Transverse colon (tissue), 4 donors: Measurements from ENCODE around the gene PACS1. TPM values are rescaled to one million over a fixed set of nuclear protein-coding genes. Genes with fewer than 3 reads are reported as not detected.
A peak's percentile ranks its signal among the peaks of the same experiment; 100 is the strongest.

ENCODE experiments used
- DNase-seq: peaks from one replicate; pipeline ENCODE4 v3.0.0-alpha.2; 2019
- H3K27ac ChIP-seq, 4 donors: fragments of 200-600 bp; sonication (generic); 2 replicates each; pipeline ENCODE4 v1.5.1; 2016 to 2018; ENCODE audit warnings: inconsistent platforms in 4 of 4
- H3K27me3 ChIP-seq: fragments of 200-600 bp; sonication (generic); 2 replicates; pipeline ENCODE4 v1.5.1; 2017; ENCODE audit warnings: inconsistent platforms
- H3K36me3 ChIP-seq, 4 donors: fragments of 200-600 bp; sonication (generic); 2 replicates each; pipeline ENCODE4 v1.5.1; 2017 to 2019; ENCODE audit warnings: inconsistent platforms in 4 of 4
- H3K4me1 ChIP-seq, 4 donors: fragments of 200-600 bp; sonication (generic); 2 replicates each; pipeline ENCODE4 v1.5.1; 2017 to 2020; ENCODE audit warnings: inconsistent platforms in 4 of 4
- H3K4me3 ChIP-seq, 4 donors: fragments of 200-600 bp; sonication (generic); 1 replicate in 1 of 4; 2 replicates in 3 of 4; pipeline versions ENCODE4 v1.5.1 to v1.6.1; 2017 to 2019; ENCODE audit warnings: inconsistent platforms in 4 of 4
- H3K9me3 ChIP-seq, 2 donors: fragments of 200-600 bp; sonication (generic); 2 replicates each; pipeline ENCODE4 v1.5.1; 2017 to 2019; ENCODE audit warnings: inconsistent platforms in 2 of 2
- EP300 ChIP-seq: sonication (generic); formaldehyde crosslinking; IDR thresholded peaks from one replicate; pipeline ENCODE4 v1.6.1; 2017; ENCODE audit warnings: antibody characterized with exemption, low read depth
- POLR2A ChIP-seq: fragments of 450-650 bp; IDR thresholded peaks from one replicate; pipeline ENCODE4 v1.6.1; 2016; ENCODE audit warnings: antibody characterized with exemption, mild to moderate bottlenecking, moderate library complexity
- POLR2AphosphoS5 ChIP-seq, 3 donors: sonication (generic); formaldehyde crosslinking; IDR thresholded peaks; one replicate each; pipeline ENCODE4 v1.6.1; 2016; ENCODE audit warnings: antibody characterized with exemption in 3 of 3
- WGBS, 2 donors: methylation state at CpG; one replicate each; pipeline ENCODE4 v1.1.5; 2018; ENCODE audit warnings: low coverage in 1 of 2; 5-methylcytosine and 5-hydroxymethylcytosine counted together
- in situ Hi-C, 4 donors: fragments of 200-750 bp; cut with MboI; loops; one replicate each; pipeline versions ENCODE4 v1.15.0 to v1.15.1; 2017; ENCODE audit warnings: low sequenced_read_pairs in 3 of 4, low pct_ligation_motif_present in 1 of 4, low pct_unique_long_range_greater_than_20kb in 1 of 4
- intact Hi-C: fragments of 100-400 bp; cut with DNase I; formaldehyde crosslinking; loops from one replicate; pipeline ENCODE4 v1.15.1; 2023; ENCODE audit warnings: low total_unique reads
- total RNA-seq, 4 donors: library from RNA; depleted of rRNA; stranded (reverse); fragments of >200 nt; gene quantifications; one replicate each; pipeline ENCODE4 v1.1.0, GENCODE V29; 2016
- TF ChIP-seq, protein P1 (sequence below), 5 experiments: fragments of 200-600 bp in 3 of 5; fragments of 450-650 bp in 2 of 5; sonication (generic) in 3 of 5; IDR thresholded peaks; 1 replicate in 2 of 5; 2 replicates in 3 of 5; pipeline ENCODE4 v1.5.1; 2016 to 2017; ENCODE audit warnings: antibody characterized with exemption in 5 of 5, inconsistent platforms in 3 of 5, mild to moderate bottlenecking in 2 of 5, moderate library complexity in 1 of 5

Gene PACS1
- total RNA-seq, 4 donors from 2014 or later, result 9.8 to 52.0 (median 27.2) TPM

DNA sequence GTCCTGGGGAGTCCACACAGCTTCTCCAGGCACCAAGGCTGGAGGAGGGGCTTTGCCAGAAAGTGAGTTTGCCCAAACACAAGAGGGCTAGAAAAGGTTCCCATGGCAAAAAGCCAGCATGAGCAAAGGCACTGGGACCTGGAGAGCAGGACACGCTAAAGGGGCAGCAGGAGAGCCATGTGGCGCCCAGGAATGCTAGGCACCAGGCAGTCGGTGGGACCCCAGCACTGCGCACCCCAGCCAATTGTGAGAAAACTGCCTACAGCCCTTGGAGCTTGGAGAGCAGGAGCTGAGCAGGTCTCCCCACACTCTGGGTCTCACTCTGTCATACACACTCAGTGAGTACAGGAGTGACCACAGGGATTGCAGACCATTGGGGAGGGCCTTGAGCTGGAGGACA lies 193.2 kb downstream of the PACS1 start:
- Histone ChIP-seq H3K4me1 (peaks cover 10 to 26% (median 20%) of the 10 kb centered on the region in 4 donors), H3K4me3 (no peak overlapping the region), H3K27me3 (no peaks in the 10 kb centered on the region), H3K36me3 (no peaks in the 10 kb centered on the region), H3K27ac (no peak overlapping the region), H3K9me3 (no peaks in the 10 kb centered on the region)
- WGBS, 2 donors, result 98% methylated on average over 4 of the region's 4 CpGs; no CpG with 5 or more reads in 1 of the 2 donors
- TF ChIP-seq POLR2A (no peak), EP300 (no peak), POLR2AphosphoS5 (IDR thresholded peaks at IDR 0.05) (no peak)
- TF ChIP-seq, protein P1, sequence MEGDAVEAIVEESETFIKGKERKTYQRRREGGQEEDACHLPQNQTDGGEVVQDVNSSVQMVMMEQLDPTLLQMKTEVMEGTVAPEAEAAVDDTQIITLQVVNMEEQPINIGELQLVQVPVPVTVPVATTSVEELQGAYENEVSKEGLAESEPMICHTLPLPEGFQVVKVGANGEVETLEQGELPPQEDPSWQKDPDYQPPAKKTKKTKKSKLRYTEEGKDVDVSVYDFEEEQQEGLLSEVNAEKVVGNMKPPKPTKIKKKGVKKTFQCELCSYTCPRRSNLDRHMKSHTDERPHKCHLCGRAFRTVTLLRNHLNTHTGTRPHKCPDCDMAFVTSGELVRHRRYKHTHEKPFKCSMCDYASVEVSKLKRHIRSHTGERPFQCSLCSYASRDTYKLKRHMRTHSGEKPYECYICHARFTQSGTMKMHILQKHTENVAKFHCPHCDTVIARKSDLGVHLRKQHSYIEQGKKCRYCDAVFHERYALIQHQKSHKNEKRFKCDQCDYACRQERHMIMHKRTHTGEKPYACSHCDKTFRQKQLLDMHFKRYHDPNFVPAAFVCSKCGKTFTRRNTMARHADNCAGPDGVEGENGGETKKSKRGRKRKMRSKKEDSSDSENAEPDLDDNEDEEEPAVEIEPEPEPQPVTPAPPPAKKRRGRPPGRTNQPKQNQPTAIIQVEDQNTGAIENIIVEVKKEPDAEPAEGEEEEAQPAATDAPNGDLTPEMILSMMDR (IDR thresholded peaks at IDR 0.05), result no peak
- no peak for DNase-seq
- in situ Hi-C loops, result no loop called here
- intact Hi-C loops, result no loop called here

DNA sequence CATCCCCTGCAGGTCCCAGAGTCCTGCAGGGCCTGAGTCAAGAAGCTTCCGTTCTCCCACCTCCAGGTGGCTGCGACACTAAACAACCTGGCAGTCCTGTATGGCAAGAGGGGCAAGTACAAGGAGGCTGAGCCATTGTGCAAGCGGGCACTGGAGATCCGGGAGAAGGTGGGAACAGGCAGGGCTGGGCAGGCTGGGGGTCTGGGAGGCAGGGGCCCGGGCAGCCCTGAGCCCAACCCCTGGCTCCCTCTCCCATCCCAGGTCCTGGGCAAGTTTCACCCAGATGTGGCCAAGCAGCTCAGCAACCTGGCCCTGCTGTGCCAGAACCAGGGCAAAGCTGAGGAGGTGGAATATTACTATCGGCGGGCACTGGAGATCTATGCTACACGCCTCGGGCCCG lies 193.7 kb downstream of the PACS1 start:
- no peak for TF ChIP-seq POLR2A
- Histone ChIP-seq H3K4me3 (no peak overlapping the region), H3K9me3 (no peaks in the 10 kb centered on the region), H3K27me3 (no peaks in the 10 kb centered on the region), H3K36me3 (no peaks in the 10 kb centered on the region), H3K27ac (no peak overlapping the region), H3K4me1 (peaks cover 10 to 20% (median 15%) of the 10 kb centered on the region in 4 donors)
- DNase-seq, result no peak
- in situ Hi-C loops (no loop called here), intact Hi-C loops (no loop called here)
- WGBS, 2 donors, result 94% methylated on average over 10 of the region's 10 CpGs; no CpG with 5 or more reads in 1 of the 2 donors

DNA sequence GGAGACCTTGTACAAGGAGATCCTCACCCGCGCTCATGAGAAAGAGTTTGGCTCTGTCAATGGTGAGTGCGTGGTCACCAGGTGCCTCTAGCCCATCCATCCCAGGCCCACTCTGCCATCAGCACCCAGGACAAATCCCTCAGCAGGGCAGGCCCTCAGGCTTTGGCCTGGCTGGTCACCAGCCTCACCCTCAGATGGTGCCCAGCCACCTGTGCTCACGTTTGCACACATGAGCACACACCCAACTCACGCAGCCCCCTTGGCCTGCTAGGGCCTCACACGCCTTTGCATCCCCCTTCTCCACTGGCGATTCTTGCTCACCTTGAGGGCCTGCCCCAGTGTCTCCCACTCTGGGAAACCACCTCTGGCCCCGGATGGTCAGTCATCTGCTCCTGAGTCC lies 194.3 kb downstream of the PACS1 start:
- TF ChIP-seq POLR2AphosphoS5 (IDR thresholded peaks at IDR 0.05), result no peak
- no peak for TF ChIP-seq POLR2A
- TF ChIP-seq, protein P1 (IDR thresholded peaks at IDR 0.05), result no peak
- no peak for TF ChIP-seq EP300
- no peak for DNase-seq
- H3K9me3 ChIP-seq, result no peaks in the 10 kb centered on the region
- intact Hi-C loops (no loop called here), in situ Hi-C loops (no loop called here)
- no peaks in the 10 kb centered on the region for H3K27me3 ChIP-seq
- WGBS, 2 donors, result 88 to 100% methylated on average over 2 to 8 of the region's 8 CpGs
- H3K4me1 ChIP-seq, result peaks cover 10 to 18% (median 16%) of the 10 kb centered on the region in 4 donors
- H3K27ac ChIP-seq, result no peak overlapping the region
- no peaks in the 10 kb centered on the region for H3K36me3 ChIP-seq
- H3K4me3 ChIP-seq, result no peak overlapping the region

DNA sequence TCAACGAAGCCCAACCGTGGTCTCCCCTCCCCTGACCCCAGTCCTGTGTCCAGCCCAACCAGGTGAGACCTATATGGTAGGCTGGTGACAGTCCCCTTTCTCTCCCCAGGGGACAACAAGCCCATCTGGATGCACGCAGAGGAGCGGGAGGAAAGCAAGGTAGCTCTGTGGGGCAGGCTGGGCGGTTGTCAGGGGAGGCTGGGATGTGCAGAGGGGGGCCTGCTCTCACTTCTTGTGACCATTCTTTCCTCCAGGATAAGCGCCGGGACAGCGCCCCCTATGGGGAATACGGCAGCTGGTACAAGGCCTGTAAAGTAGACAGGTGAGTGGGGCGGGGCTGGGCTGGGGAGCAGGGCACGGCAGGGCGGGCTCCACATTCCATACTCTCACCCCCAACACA lies 194.8 kb downstream of the PACS1 start:
- in situ Hi-C loops, result no loop called here
- no peak overlapping the region for H3K27ac ChIP-seq
- TF ChIP-seq POLR2AphosphoS5 (IDR thresholded peaks at IDR 0.05), result no peak
- TF ChIP-seq, protein P1 (IDR thresholded peaks at IDR 0.05), result peak in 3 of 5 experiments; percentile 19 to 34 (median 20)

More for the DNA sequence above, 194.8 kb downstream of the PACS1 start:
- WGBS, 2 donors, result 74% methylated on average over 12 of the region's 12 CpGs; no CpG with 5 or more reads in 1 of the 2 donors
- Histone ChIP-seq H3K9me3 (no peaks in the 10 kb centered on the region), H3K4me3 (no peak overlapping the region), H3K27me3 (no peaks in the 10 kb centered on the region), H3K4me1 (peaks cover 16 to 23% (median 21%) of the 10 kb centered on the region in 4 donors), H3K36me3 (no peaks in the 10 kb centered on the region)
- peak; percentile 48 for DNase-seq
- intact Hi-C loops, result no loop called here
